SU-DHL-6 (cell line): Measurements from ENCODE around the gene TSC2.

Experiments
- H2AFZ ChIP-seq: fragments of 200-600 bp; sonication (generic); 2 replicates; pipeline ENCODE4 v1.6.1; 2014; ENCODE audit warnings: low read depth, mild to moderate bottlenecking, moderate library complexity, mixed read lengths, antibody characterized with exemption, low read length; ENCODE audit not compliant: severe bottlenecking
- H3F3A ChIP-seq: fragments of 200-600 bp; shearing (Covaris generic); 2 replicates; pipeline ENCODE4 v1.6.0; 2016; ENCODE audit warnings: antibody characterized with exemption, mild to moderate bottlenecking; ENCODE audit not compliant: insufficient read depth
- H3K27ac ChIP-seq: fragments of 200-600 bp; sonication (generic); 2 replicates; pipeline ENCODE4 v1.5.1; 2016; ENCODE audit warnings: low read depth, mild to moderate bottlenecking, low read length, moderate library complexity, mixed read lengths
- H3K27me3 ChIP-seq: fragments of 200-600 bp; sonication (generic), shearing (Covaris generic); 2 replicates; pipeline ENCODE4 v1.6.0; 2014; ENCODE audit warnings: mild to moderate bottlenecking, low read length
- H3K36me3 ChIP-seq: fragments of 200-600 bp; sonication (generic); 2 replicates; pipeline ENCODE4 v1.6.1; 2014; ENCODE audit warnings: mild to moderate bottlenecking, low read length, mixed read lengths
- H3K4me2 ChIP-seq: fragments of 300-600, 200-600 bp; shearing (Covaris generic), sonication (generic); 2 replicates; pipeline ENCODE4 v1.6.0; 2014; ENCODE audit warnings: low read length, low read depth, mild to moderate bottlenecking; ENCODE audit not compliant: poor library complexity, severe bottlenecking
- H3K4me3 ChIP-seq: fragments of 200-600 bp; sonication (generic); 2 replicates; pipeline ENCODE4 v1.5.1; 2014; ENCODE audit warnings: antibody characterized with exemption, low read length, mild to moderate bottlenecking, mixed read lengths; ENCODE audit not compliant: insufficient read depth, poor library complexity, severe bottlenecking
- H3K79me2 ChIP-seq: fragments of 200-600 bp; sonication (generic); 2 replicates; pipeline ENCODE4 v1.6.1; 2014; ENCODE audit warnings: mild to moderate bottlenecking, low read length, moderate library complexity; ENCODE audit not compliant: insufficient read depth
- H3K9ac ChIP-seq: fragments of 200-600 bp; sonication (generic); 2 replicates; pipeline ENCODE4 v1.7.0; 2014; ENCODE audit warnings: mild to moderate bottlenecking, low read length
- H3K9me2 ChIP-seq: fragments of 200-600 bp; sonication (generic); replicated peaks from 2 replicates; pipeline ENCODE4 v1.6.1; 2014; ENCODE audit warnings: low read length; ENCODE audit not compliant: insufficient read depth
- H3K9me3 ChIP-seq: fragments of 200-600 bp; sonication (generic); 2 replicates; pipeline ENCODE4 v1.6.1; 2014; ENCODE audit warnings: low read length, mixed read lengths; ENCODE audit not compliant: insufficient read depth
- H4K20me1 ChIP-seq: fragments of 200-600 bp; sonication (generic); 2 replicates; pipeline ENCODE4 v1.6.1; 2014; ENCODE audit warnings: low read depth, mild to moderate bottlenecking, antibody characterized with exemption, low read length, moderate library complexity, mixed read lengths
- EZH2phosphoT487 ChIP-seq: fragments of 200-600 bp; sonication (generic), shearing (Covaris generic); conservative IDR thresholded peaks from 2 replicates; pipeline ENCODE4 v1.6.1; 2018; ENCODE audit warnings: mild to moderate bottlenecking, antibody characterized with exemption, low read length, moderate library complexity, mixed read lengths
- TF ChIP-seq, protein P1 (sequence below): fragments of 200-600 bp; sonication (generic); IDR thresholded peaks from one replicate; pipeline ENCODE4 v1.5.1; 2017; ENCODE audit warnings: antibody characterized with exemption, mild to moderate bottlenecking, low read length, moderate library complexity; ENCODE audit not compliant: insufficient read depth, poor library complexity, severe bottlenecking

The TSC2 gene

DNA sequence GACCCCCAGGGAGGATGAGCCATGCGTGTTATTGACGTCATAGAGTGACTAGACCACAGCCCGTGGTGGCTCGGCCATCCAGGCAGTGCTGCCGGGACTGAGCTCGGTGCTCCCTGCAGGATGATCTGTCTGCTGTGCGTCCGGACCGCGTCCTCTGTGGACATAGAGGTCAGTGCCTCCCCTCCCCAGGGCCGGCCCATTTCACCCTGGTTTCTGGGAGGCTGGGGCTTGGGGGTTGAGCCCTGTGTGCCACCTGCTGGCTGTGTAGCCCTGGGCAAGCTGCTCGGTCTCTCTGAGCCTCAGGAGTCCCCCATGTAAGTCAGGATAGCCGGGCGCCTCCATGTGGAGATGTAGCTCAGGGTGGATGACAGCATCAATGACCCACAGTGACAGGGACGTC lies 8.3 kb downstream of the TSC2 start:
- Histone ChIP-seq H3F3A (no peaks in the 10 kb centered on the region), H3K4me3 (no peak overlapping the region), H3K79me2 (no peaks in the 10 kb centered on the region), H3K4me2 (no peak overlapping the region), H3K36me3 (no peaks in the 10 kb centered on the region), H3K27me3 (no peaks in the 10 kb centered on the region), H3K27ac (no peak overlapping the region), H3K9me3 (no peaks in the 10 kb centered on the region), H3K9me2 (no peaks in the 10 kb centered on the region), H4K20me1 (no peaks in the 10 kb centered on the region), H3K9ac (no peak overlapping the region), H2AFZ (no peak overlapping the region)
- TF ChIP-seq EZH2phosphoT487, result no peak
- TF ChIP-seq, protein P1, sequence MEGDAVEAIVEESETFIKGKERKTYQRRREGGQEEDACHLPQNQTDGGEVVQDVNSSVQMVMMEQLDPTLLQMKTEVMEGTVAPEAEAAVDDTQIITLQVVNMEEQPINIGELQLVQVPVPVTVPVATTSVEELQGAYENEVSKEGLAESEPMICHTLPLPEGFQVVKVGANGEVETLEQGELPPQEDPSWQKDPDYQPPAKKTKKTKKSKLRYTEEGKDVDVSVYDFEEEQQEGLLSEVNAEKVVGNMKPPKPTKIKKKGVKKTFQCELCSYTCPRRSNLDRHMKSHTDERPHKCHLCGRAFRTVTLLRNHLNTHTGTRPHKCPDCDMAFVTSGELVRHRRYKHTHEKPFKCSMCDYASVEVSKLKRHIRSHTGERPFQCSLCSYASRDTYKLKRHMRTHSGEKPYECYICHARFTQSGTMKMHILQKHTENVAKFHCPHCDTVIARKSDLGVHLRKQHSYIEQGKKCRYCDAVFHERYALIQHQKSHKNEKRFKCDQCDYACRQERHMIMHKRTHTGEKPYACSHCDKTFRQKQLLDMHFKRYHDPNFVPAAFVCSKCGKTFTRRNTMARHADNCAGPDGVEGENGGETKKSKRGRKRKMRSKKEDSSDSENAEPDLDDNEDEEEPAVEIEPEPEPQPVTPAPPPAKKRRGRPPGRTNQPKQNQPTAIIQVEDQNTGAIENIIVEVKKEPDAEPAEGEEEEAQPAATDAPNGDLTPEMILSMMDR, result no peak

DNA sequence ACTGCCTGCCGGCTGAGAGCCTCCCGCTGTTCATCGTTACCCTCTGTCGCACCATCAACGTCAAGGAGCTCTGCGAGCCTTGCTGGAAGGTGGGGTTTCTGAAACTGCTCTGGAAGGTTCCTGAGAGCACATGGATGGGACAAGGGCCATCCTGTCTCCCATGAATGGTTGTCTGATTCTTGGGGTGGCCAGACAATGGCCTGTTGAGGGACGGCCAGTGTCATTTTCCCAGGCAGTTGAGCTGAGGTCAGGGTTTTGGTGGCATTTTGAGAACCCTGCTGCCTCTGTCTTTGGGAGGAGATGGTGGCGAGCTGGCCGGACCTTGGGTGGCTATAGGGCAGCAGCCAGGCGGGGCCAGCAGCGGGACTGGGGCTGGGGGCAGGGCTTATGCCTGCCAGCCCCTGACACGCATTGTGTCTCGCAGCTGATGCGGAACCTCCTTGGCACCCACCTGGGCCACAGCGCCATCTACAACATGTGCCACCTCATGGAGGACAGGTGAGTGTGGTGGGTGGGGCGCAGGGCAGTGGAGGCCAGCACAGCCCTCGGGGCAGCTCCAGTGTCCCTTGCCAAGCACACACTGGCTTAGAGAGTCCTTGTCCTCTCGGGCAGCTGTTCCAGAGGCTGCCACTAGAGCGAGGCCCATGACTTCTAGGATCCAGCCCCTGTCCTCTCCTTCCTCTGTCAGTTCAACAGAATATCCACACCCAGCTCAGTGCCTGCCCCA lies 9.1 kb downstream of the TSC2 start:
- no peak overlapping the region for H3K4me3 ChIP-seq
- no peaks in the 10 kb centered on the region for H3K9me3 ChIP-seq
- H3K27me3 ChIP-seq, result no peaks in the 10 kb centered on the region
- no peaks in the 10 kb centered on the region for H3F3A ChIP-seq
- no peaks in the 10 kb centered on the region for H4K20me1 ChIP-seq
- no peaks in the 10 kb centered on the region for H3K79me2 ChIP-seq
- no peak overlapping the region for H3K27ac ChIP-seq
- H3K36me3 ChIP-seq, result no peaks in the 10 kb centered on the region
- H3K4me2 ChIP-seq, result no peak overlapping the region
- H3K9me2 ChIP-seq, result no peaks in the 10 kb centered on the region
- no peak overlapping the region for H2AFZ ChIP-seq
- TF ChIP-seq, protein P1, result no peak
- TF ChIP-seq EZH2phosphoT487, result no peak
- H3K9ac ChIP-seq, result no peak overlapping the region

DNA sequence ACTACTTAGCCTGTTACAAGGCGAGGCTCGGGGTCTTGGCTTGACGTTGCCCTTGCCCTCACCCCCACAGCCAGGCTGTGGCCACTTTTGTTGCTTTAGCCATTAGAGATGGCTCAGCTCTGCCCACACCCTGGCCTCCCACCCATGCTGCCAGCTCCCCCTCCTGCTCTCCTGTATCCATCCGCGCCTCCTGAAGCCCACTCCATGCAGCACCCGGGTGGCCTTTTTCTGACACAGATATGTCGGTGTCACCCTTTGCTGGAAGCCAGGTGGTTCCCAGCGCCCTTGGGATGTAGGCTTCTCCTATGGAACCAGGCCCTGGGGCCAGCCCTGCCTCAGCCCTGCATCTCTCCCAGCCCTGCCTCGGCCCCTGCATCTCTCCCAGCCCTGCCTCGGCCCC lies 9.7 kb downstream of the TSC2 start:
- Histone ChIP-seq H3K36me3 (no peaks in the 10 kb centered on the region), H3K9me2 (no peaks in the 10 kb centered on the region), H3K9ac (no peak overlapping the region), H3K4me2 (no peak overlapping the region), H3K9me3 (no peaks in the 10 kb centered on the region), H2AFZ (no peak overlapping the region), H3K27ac (no peak overlapping the region), H3K4me3 (no peak overlapping the region), H3K79me2 (no peaks in the 10 kb centered on the region), H3F3A (no peaks in the 10 kb centered on the region), H3K27me3 (no peaks in the 10 kb centered on the region), H4K20me1 (no peaks in the 10 kb centered on the region)
- TF ChIP-seq EZH2phosphoT487, result no peak
- TF ChIP-seq, protein P1, result no peak
